ENCODE measurements around the gene HLF.

- TF ChIP-seq CTCF (IDR thresholded peaks at IDR 0.05), result no peak
- no peak for TF ChIP-seq POLR2AphosphoS5 (IDR thresholded peaks at IDR 0.05)
- TF ChIP-seq POLR2A (IDR thresholded peaks at IDR 0.05), result no peak
- no peak for TF ChIP-seq EP300 (IDR thresholded peaks at IDR 0.05)
Measured at GRCh38 chr17:55336426-55336825, 71.7 kb downstream of the HLF start.
